Measurements from ENCODE around the gene MKKS. TPM values are rescaled to one million over a fixed set of nuclear protein-coding genes. Genes with fewer than 3 reads are reported as not detected.

The MKKS gene
- total and polyA plus RNA-seq, 2 of the 13 experiments (the other 11 are each of a cell fraction or from before 2014, with no cell fraction given): 26.7 to 34.5 TPM

DNA sequence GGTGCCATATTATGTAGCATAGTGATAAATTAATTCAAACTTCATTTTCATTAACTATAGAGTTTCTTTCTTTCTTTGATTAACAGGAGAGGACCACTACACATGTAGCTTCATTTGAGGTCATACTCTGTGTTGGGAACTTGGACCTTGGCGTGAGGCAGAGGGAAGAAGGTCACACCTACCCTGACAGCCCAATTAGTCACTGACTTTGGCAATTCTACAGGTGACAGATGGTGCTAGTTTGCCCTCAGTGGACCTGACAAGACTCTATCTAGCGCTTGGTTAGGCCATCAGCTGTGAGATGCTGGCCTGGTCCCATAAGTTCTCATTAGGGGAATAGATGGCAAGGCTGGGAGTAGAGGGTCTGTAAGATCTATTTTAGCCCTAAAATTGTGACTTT, 15.2 kb upstream of the MKKS start:
- Histone ChIP-seq H3K9ac (ENCODE audit: insufficient read depth, low read depth, low read length) (no peak overlapping the region), H3K4me3 (replicated peaks in 1 of 3; ENCODE audit: insufficient read depth in 1 of 3, low read depth in 2 of 3, low read length in 3 of 3) (no peak overlapping the region), H4K20me1 (ENCODE audit: insufficient read depth, low read length) (no peaks in the 10 kb centered on the region), H3K27ac (ENCODE audit: extremely low read length, insufficient read depth, low read length) (no peak overlapping the region), H3K79me2 (ENCODE audit: insufficient read depth, low read length) (peaks cover 20% of the 10 kb centered on the region), H3K4me1 (ENCODE audit: insufficient read depth, low read length) (peaks cover 20% of the 10 kb centered on the region), H2AFZ (ENCODE audit: low read length) (no peak overlapping the region), H3K4me2 (ENCODE audit: low read depth, low read length) (no peak overlapping the region), H3K27me3 (ENCODE audit: control insufficient read depth in 1 of 2, insufficient read depth in 2 of 2, low read length in 2 of 2) (no peaks in the 10 kb centered on the region), H3K36me3 (replicated peaks in 1 of 2; ENCODE audit: control insufficient read depth in 1 of 2, insufficient read depth in 2 of 2, low read length in 2 of 2) (no peaks in the 10 kb centered on the region), H3K9me3 (ENCODE audit: low read length) (no peaks in the 10 kb centered on the region)
- TF ChIP-seq MAZ (IDR thresholded peaks at IDR 0.05; ENCODE audit: borderline replicate concordance, low read depth, low read length) (no peak), MAZ (CRISPR knock-in tag; IDR thresholded peaks at IDR 0.05; ENCODE audit: low read depth) (no peak), HHEX (CRISPR knock-in tag; IDR thresholded peaks at IDR 0.05) (no peak), ZNF496 (CRISPR knock-in tag; IDR thresholded peaks at IDR 0.05; ENCODE audit: insufficient replicate concordance) (no peak), ZNF577 (CRISPR knock-in tag; IDR thresholded peaks at IDR 0.05; ENCODE audit: borderline replicate concordance, low read depth) (no peak), ARID2 (CRISPR knock-in tag; IDR thresholded peaks at IDR 0.05; ENCODE audit: borderline replicate concordance) (no peak), HES4 (CRISPR knock-in tag; IDR thresholded peaks at IDR 0.05; ENCODE audit: borderline replicate concordance) (no peak), ZNF556 (CRISPR knock-in tag; IDR thresholded peaks at IDR 0.05; ENCODE audit: borderline replicate concordance) (no peak), ZNF468 (CRISPR knock-in tag; IDR thresholded peaks at IDR 0.05) (no peak)
- TF ChIP-seq, protein P1, sequence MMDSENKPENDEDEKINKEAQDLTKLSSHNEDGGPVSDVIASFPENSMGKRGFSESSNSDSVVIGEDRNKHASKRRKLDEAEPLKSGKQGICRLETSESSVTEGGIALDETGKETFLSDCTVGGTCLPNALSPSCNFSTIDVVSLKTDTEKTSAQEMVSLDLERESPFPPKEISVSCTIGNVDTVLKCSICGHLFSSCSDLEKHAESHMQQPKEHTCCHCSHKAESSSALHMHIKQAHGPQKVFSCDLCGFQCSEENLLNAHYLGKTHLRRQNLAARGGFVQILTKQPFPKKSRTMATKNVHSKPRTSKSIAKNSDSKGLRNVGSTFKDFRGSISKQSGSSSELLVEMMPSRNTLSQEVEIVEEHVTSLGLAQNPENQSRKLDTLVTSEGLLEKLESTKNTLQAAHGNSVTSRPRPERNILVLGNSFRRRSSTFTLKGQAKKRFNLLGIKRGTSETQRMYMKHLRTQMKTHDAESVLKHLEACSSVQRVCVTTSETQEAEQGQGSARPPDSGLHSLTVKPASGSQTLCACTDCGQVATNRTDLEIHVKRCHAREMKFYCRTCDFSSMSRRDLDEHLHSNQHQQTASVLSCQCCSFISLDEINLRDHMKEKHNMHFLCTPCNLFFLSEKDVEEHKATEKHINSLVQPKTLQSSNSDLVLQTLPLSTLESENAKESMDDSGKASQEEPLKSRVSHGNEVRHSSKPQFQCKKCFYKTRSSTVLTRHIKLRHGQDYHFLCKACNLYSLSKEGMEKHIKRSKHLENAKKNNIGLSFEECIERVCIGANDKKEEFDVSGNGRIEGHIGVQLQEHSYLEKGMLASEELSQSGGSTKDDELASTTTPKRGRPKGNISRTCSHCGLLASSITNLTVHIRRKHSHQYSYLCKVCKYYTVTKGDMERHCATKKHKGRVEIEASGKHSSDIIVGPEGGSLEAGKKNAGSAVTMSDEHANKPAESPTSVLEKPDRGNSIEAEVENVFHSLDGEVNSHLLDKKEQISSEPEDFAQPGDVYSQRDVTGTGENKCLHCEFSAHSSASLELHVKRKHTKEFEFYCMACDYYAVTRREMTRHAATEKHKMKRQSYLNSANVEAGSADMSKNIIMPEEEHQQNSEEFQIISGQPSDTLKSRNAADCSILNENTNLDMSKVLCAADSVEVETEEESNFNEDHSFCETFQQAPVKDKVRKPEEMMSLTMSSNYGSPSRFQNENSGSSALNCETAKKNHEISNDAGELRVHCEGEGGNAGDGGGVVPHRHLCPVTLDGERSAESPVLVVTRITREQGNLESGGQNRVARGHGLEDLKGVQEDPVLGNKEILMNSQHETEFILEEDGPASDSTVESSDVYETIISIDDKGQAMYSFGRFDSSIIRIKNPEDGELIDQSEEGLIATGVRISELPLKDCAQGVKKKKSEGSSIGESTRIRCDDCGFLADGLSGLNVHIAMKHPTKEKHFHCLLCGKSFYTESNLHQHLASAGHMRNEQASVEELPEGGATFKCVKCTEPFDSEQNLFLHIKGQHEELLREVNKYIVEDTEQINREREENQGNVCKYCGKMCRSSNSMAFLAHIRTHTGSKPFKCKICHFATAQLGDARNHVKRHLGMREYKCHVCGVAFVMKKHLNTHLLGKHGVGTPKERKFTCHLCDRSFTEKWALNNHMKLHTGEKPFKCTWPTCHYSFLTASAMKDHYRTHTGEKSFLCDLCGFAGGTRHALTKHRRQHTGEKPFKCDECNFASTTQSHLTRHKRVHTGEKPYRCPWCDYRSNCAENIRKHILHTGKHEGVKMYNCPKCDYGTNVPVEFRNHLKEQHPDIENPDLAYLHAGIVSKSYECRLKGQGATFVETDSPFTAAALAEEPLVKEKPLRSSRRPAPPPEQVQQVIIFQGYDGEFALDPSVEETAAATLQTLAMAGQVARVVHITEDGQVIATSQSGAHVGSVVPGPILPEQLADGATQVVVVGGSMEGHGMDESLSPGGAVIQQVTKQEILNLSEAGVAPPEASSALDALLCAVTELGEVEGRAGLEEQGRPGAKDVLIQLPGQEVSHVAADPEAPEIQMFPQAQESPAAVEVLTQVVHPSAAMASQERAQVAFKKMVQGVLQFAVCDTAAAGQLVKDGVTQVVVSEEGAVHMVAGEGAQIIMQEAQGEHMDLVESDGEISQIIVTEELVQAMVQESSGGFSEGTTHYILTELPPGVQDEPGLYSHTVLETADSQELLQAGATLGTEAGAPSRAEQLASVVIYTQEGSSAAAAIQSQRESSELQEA (CRISPR knock-in tag; IDR thresholded peaks at IDR 0.05; ENCODE audit: not compliant biosample characterization): no peak
- DNase-seq (ENCODE audit: low spot score) (no peak), ATAC-seq (no peak), FAIRE-seq (no peak)
- intact Hi-C loops (cut with micrococcal nuclease; ENCODE audit: unreplicated experiment): no loop called here
- ChIA-PET POLR2A (interaction anchor here (1.9 kb wide), 1 partner anchor 15 kb away, joined by 11 read pairs; the partner anchor contains the start of genes MKKS and SLX4IP), CTCF (ENCODE audit: low intra/inter-chr PET ratio, low total read pairs) (no interaction called here)
- 97% methylated on average over 2 of the region's 2 CpGs for WGBS (ENCODE audit: low lambda C conversion rate)
- in situ Hi-C loops (cut with HindIII; ENCODE audit: extremely low pct_ligation_motif_present, low pct_unique_long_range_greater_than_20kb): loop anchor here (25.0 kb wide), 1 partner anchor 1088 kb away; no protein-coding TSS in a partner anchor
- BruUV-seq (replicated peaks): no TSS peak

Measured in HepG2 (cell line).